ENCODE measurements around the gene AFTPH.

Gene AFTPH, protein sequence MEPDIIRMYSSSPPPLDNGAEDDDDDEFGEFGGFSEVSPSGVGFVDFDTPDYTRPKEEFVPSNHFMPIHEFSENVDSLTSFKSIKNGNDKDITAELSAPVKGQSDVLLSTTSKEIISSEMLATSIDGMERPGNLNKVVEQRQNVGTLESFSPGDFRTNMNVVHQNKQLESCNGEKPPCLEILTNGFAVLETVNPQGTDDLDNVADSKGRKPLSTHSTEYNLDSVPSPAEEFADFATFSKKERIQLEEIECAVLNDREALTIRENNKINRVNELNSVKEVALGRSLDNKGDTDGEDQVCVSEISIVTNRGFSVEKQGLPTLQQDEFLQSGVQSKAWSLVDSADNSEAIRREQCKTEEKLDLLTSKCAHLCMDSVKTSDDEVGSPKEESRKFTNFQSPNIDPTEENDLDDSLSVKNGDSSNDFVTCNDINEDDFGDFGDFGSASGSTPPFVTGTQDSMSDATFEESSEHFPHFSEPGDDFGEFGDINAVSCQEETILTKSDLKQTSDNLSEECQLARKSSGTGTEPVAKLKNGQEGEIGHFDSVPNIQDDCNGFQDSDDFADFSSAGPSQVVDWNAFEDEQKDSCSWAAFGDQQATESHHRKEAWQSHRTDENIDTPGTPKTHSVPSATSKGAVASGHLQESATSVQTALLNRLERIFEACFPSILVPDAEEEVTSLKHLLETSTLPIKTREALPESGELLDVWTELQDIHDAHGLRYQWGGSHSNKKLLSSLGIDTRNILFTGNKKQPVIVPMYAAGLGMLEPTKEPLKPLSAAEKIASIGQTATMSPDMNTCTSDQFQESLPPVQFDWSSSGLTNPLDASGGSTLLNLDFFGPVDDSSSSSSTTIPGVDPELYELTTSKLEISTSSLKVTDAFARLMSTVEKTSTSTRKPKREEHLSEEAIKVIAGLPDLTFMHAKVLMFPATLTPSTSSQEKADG

DNA sequence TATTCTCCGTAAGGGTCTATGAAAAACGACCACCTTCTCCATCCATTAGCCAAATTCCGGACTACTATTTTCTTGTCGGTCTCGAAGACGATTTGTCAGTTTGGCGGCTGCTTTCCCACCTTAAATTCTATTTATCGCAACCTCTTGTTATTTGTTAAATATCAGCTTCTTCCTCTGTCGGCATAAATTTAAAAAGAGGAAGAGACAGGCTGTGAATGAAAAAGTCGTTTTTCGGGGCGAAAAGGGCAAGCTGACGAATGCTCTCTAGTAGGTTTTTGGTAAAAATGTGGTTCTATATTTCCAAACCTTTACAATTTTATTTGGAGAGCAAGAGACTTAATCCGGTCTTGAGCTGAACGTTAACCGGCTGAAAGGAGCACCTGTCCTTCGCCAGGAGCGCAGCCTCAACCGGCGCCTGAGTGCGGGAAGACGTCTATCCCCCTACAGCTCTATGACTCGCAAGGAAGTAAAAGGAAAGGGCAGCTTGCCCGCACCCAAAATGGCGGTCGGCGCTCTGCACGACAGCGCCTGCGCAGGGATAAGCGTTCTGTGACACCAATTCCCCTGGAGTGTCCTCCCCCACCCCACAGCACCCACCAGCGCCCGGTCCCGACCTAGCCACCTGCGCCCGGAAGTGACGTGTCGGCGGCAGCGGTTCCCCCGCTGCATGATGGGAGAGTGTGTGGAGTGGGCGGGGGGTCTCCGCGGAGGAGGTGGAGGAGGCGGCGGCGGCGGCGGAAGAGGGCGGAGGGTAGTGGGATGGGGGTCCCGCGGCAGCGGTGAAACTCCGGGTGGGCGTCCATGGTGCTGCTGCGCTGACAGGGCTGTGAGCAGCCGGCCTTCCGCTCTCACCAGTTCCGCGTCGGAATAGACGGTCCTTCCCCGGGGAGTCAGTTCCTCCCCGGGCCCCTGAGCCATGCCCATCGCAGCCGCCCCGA, at the start of gene AFTPH:
Gene AFTPH (plus strand): TSS at position 663 of the 938 bp plus-strand sequence. CDS start 27,147 bp downstream, outside the sequence.
- DNase-seq = peak; percentile 97 to 98

DNA sequence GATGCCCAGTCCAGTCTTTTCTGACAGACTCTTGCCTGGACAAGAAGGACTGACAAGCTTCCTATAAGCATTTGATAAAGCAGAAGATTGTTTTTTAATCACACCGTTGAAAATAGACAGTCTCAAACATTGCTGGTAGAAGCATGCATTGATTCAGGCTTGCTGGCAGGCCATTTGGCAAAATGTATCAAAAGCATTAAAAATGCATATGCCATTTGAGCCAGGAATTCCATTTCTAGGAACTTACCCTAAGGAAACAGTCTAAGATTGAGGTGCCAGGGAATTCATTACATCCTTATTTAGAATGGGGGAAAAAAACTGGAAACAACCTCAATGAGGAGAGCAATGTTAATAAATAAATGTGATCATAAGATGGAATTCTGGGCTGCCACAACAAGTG, 49.5 kb upstream of the AFTPH start:
- no peak for DNase-seq

DNA sequence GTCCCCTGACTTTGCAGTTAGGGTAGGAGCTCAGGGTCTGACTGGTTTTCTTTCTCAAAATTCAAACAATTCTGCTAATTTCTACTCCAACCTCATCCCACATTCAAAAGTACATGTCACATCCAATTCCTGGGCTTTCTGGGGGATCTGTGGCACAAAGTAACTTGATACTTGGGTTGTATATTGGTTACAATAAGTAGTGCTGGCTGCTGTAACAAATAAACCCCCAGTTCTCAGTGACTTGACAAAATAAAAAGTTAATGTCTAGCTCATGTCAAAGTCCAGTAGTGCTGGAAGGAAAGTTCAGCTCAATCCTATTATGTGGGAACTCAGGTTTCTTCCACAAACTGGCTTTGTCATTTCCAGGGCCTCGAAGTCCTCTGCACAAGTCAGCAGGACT, 47.1 kb upstream of the AFTPH start:
- DNase-seq = no peak

DNA sequence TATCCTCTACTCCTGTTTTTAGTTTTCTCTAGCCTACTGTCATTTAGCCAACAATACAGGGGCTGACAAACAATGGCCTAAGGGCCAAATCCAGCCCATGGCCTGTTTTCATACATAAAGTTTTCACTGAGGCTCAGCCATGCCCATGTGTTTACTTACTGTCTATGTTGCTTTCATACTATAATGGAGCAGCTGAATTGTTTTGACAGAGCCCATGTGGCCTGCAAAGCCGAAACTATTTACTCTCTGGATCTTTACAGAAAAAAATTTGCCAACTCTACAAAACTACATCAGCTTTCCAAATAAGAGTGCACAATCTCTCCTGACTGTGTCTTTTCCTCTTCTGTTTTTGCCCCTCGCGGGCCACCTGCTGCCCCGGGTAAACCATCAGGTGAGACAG, 46.1 kb upstream of the AFTPH start:
- DNase-seq = no peak

DNA sequence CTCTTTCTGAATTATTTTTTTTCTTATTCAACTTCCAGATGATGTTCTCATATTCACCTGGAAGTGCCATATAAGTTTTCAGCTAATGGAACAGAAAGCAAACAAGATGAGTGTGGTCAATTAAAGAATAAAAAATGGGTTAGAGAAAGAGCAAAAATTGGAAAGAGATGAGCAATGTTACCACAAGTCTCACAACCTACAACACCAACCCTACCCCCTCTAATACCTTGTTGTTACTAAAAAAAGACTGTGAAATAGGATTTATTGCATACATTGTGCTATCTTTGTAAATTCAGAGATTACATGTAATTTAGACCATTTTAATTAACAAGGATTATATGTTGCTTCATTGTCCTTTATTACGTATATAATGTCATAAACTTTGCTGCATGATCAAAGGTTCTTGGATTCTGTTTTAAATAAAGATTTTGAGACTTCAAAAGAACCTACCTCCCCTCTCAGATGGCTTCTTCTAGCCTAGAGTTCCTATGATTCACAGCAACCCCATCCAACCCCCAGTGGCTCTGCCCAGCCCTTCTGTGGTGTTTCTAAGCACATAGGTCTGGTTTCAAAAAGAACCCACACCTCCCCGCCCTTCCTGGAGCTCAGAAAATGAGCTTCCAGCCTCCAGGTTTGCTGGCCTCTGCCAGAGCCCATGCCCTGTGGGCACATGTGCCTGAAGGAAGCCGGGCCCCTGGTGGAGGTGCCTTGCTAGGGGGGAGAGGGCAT, 45.5 kb upstream of the AFTPH start:
- DNase-seq = no peak

DNA sequence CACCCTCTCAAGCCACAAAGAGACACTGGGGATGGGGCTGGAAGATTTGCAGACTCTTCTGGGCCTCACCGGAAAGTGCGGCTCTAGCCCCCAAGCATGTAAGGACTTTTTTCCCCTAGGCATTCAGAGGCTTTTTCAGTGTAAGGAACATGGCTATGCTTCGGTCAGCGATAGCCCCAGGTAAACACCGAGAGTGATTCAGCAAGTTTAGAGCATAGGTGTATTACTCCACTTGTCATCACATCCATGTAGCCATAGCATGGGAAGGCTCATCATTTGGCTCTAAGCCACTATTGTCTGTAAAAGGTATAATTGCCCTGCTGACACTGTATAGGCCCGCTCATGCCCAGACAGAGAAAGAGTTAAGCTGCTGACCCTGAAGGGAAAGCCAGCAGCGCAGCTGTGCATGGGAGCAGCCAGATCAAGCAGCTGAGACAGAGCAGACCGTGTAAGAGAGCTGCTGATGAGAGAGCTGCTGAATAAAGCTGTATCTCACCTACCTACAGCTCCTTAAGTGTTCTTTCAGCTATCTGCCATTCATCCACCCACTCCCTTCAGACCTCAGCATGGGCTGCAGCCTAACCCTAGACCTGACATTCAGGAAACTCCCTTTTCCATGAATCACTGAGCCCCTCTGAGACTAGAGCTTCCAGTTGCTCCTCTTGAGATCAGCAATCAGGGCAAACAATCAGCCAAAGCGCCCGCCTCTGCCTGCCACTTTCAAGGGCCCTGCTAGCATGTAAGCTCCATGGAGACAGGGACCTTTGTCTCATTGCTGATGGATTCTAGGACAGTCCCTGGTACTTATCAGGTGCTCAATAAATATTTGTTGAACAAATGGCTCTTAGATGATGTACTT, 44.6 kb upstream of the AFTPH start:
- DNase-seq = no peak

DNA sequence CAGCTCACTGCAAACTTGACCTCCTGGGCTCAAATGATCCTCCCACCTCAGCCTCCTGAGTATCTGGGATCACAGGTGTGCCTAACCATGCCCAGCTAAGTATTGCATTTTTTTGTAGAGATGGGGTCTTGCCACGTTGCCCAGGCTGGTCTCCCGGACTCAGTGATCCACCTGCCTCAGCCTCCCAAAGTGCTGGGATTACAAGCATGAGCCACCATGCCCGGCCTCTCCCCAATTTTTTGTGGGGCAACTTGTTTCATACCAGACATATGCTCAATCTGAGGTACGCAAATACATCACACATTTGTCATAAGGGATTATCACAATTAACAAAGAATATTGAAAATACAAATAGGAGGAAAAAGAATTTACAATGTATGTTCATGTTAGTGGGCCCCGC, 42.5 kb upstream of the AFTPH start:
- no peak for DNase-seq

DNA sequence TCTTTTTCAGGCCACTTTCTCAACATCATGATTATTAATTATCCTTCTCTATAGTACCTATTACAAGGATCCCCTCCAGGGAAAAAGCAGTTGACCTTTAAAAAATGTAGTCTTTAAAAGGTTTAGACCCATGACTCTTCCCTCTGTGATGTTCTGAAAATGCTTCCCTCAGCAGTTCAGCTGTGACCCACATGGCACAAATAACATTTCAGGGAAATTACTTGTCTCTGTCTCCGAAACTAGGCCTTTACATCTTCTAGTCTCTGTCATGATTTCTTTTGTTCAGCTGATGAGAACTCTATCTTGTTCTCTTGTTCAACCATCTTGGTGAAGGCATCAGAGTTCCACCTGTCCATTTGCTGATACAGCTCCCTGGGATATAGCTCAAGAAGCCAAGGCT, 41.9 kb upstream of the AFTPH start:
- no peak for DNase-seq

DNA sequence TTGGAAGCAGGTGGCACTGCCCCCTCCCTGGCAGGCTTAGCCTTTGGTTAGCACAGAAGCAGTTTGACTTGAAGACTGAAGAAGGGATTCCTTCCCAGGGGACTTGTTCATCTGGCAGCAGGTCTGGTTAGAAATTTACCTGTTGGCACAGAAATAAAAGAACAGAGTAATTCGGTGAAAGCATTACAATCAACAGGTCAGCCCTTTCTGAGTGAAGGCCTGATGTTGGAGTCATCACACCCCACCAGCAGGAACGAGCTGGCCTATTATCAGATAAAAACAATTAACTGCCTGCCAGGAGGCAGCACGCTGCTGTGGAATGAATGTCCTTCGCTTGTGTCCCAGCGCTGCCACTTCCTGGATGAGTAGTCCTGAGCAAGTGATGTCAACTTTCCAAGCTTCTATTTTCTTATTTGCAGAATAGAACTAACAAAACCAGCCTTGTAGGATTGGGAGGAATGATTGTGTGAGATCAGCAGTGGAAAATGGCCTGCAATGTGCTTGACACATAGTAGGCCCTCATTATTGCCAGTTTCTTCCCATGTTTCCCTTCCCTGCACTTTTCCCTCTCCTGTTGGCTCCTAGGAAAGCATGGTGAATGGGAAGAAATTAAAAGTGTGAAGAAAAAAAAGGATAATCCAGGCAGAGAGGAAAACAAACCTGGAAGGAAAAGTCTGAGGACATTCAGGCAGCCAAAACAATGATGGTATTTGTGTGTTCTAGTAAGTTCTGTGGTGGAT, 41.2 kb upstream of the AFTPH start:
- DNase-seq = peak; percentile 52 to 72

DNA sequence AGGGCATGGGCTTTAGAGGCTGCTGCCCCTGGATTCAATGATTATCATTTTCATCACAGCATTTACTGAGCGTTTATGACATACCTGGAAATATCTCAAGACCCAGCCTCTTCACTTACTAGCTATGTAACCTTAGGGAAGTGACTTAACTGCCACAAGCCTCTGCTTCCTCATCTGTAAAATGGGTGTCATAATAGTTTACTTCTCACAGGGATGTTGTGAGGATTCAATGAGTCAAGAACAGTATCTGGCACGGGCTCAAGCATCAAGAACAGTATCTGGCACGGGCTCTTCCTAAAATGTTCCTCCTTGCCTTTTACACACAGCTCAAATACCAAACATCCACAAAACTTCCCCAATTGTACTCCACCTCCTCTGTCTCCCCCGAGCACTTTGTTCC, 38.8 kb upstream of the AFTPH start:
- DNase-seq = no peak

DNA sequence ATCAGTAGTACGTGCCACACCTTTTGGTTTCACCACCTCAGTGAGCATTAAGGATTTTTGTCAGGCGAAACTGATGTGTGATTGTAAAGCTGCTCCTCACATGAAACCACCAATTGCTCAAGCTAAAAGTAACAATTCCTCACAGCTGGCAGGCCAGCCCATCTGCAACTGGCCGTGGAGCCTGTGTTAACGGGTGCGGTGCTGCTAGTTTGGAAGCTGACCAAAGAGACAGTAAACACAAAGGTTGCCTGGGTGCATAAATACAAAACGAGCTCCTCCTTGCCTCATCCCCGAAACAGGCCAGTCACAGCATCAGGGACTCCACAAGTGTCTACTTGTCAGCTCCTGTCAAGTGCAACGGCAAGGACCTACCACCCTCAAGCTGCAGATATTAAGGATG, 38.2 kb upstream of the AFTPH start:
- DNase-seq = peak in 1 of 2 experiments; percentile 20

DNA sequence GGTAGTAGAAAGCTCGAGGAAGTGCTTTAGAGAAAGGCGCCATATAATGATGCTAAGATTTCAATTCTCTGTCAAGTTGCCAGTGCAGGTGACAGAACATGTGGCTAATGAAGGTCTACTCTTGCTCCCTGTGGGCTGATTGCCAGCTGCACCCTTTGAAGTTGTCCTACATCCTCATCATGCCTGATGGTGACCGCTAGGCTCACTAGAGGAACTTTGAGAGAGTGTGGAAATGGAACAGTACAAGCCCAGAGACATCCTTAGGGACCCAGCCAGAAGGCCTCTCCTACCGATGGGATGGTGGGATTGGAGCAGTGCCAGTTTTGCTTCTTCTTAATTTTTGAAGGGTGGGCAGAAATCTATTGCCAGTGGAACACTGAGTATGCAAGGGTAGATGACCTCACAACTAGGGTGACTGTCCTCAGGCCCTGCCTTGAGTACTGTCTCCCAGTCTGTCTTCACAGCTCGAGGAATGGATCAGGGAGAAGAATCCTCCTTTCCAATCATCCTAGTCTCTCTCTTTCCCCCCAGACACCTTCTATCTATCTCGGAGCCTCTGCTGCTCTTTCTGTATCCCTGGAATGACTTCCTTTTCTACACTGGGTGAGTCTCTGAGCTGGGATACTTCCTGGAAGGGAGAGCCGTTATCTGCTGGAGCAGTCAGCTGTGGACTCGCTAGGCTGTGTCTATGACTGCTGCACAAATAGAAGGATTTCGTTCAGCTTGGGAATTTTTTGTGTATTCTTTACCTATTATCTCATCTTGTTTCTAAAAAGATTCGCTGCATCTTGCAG, 36.7 kb upstream of the AFTPH start:
- peak in 1 of 2 experiments; percentile 4 for DNase-seq

DNA sequence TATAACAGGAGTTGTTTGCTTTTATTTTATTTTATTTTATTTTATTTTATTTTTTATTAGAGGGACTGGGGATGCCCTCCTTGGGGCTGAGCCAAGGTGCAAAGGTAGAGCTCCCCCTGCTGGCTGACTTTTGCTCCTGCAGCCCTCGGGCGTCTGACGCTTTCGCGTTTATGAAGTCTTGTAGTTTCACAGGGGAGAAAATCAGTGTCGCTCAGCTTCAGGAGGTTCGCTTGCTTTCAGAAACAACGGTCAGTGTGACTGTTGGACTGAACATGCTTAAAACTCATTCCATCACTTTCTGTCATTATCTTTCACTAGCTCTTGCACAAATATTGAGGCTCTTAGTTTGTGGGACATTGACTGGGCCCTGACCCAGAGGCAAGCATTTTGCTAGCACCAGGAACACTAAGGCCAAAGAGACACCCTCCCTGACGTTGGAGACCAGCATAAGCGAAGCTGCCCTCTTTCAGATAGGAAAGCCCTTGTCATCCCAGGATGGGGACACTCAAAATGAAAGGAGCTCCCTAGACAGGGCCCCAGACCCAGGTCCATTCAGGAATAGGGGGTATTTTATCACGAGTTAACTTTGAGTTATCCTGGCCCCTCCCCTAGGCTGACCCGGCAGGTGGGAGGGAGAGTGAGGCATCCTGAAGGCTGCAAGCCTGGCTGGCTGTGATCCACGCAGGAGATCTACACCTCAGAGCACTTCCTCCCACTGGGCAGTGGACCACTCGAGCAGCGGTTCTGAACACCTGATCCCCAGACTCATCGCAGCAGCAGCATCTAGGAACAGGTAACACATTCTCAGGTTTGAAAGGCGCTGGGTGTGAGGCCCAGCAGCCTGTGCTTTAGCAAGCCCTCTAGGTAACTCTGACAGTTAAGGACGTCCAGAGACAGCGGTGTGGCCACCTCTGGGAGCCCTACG, 35.8 kb upstream of the AFTPH start:
- DNase-seq = peak in 1 of 2 experiments; percentile 42

DNA sequence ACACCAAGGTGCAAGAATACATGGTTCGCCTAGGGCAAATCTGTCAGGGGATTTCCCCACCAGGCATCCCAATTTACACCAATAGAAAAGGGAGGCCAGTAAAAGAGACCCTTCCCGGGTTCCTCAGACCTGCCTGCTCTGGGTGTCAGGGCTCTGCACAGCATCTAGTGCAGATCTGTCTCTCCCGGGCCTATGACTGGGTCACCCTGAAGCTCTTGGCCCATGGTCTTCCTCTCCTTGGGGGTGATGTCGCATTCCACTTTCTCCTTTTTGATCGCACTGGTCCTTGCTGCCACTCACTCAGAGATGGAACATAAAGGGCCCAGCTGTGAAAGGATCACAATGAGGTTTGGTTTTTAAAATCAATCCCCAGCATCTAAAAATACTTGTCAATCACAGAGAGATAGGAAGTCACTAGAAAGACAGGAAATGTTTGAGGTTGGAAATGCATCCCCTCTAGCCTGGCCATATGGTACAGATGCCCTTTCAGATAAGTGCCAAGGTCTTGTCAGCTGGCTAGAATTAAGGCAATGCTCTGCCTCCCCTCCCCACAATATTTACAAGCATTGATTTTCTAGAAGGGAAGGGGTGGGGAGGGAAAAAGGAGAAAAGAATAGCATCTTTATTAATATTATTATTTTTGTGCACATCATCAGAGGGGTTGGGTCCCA, 34.9 kb upstream of the AFTPH start:
- DNase-seq = peak in 1 of 2 experiments; percentile 29

DNA sequence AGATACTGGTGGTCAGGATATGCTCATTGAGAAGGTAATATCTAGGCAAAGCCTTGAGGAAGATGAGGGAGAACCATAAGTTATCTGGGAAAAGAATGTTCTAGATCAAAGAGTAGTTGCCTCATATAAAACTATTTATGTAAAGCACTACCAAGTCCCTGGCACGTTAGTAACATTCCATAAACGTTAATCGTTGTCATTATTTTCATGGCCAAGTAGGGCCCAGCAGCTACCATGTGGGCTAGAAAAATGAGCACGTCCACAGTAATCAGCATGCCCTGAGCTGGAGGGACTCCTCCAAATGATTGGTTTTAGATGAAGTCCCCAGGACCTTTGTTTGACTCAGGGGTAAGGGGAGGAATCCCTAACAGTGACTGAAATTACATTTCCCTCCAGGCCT, 32.7 kb upstream of the AFTPH start:
- DNase-seq = no peak

DNA sequence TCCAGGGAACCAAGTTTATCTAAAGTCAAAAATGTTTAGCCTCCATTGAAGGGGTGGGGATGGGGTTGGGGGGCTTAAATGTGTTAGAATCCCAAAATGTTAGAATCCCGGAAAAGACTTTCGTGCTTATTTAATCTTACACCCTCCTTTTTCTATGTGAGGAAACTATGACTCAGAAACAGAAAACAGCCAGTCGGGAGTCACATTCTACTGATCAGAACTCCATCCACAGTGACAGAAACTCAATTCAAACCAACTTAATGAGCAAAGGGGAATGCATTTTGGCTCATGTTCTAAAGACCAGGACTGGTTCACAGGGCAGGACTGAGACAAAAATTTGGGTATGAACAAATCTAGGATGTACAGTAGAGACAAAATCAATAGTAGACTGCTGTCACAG, 31.9 kb upstream of the AFTPH start:
- no peak for DNase-seq

DNA sequence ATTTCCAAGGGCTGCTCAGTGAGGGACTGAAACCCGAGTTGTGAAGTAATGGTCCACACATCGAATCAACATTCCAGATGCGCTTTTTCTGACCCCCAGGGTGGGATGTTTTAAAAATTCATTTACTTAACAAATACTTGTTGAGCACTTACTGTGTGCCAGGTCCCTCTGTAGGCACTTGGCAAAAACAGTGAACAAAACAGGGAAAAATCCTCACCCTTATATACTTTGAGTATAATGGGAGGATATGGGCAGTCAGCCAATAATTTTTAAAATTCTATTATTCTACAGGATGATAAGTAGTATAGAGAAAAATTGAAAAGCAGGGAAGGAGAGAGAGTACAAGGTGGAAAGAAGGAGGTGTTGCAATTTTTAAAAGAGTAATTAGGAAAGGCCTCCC, 31.3 kb upstream of the AFTPH start:
- DNase-seq = no peak

DNA sequence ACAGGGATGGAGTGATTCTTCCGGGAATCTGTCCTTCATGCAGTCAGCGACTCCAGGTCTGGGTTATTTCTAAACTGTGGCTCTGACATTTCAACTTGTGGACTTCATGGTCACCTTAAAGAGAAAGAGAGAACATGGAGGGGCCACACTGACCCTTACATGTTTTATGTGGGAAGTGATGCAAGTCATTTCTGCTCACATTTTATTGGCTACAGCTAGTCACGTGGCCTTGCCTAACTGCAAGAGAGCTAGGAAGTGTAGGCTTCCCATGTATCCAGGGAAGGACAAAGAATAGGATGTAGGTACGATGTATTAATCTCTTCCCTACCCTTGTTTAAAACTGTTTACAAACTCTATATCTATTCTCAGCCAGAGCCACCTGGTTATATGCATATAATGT, 30.3 kb upstream of the AFTPH start:
- DNase-seq = no peak
